ENCODE data around the gene TMEM203.

The TMEM203 gene

DNA sequence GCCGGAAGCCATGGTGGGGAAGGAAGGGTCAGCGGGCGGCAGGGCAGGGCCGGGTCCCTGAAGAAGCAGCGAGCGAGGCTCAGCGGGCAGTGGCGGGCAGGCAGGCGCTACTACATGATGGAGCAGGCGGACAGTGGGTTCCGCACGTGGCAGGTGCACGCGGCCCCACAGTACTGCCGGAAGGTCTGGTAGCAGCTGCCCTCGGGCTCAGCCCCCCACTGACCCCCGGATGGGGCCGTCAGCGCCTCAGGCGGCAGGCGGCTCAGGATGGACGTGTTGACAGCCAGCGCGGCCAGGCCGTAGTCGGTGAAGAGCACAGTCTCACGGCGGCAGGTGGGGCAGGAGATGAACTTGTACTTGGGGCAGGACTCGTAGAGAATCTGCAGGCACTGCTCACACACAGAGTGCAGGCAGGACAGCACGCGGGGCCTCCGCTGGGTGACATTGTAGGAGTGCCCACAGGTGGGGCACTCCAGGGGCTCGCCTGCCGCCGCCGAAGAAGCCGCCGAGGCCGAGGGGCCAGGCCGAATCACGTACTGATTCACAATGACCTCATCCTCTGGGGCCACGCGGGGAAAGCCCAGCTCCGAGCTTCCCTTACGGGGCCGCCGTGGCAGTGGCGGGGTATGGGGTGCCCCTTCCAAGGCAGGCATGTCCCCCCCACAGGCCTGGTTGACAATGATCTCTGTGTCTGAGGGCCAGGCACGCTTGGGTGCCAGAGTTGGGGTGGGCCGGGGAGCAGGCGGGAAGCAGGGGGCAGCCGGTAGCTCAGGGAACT, 15.1 kb upstream of the TMEM203 start:
- Histone ChIP-seq H2AFZ (ENCODE audit: low read depth, low read length) (no peak overlapping the region), H3K4me2 (ENCODE audit: low read length) (no peak overlapping the region), H4K20me1 (ENCODE audit: insufficient read depth, low read length) (no peaks in the 10 kb centered on the region), H3K27me3 (ENCODE audit: low read depth, low read length) (no peaks in the 10 kb centered on the region), H3K9me3 (ENCODE audit: insufficient read depth, low read length) (no peaks in the 10 kb centered on the region), H3K4me3 (ENCODE audit: low read length) (no peak overlapping the region), H3K4me1 (ENCODE audit: low read length) (peaks cover 10% of the 10 kb centered on the region; the same call in 1 of the 2 replicates), H3K36me3 (replicated peaks; ENCODE audit: low read depth, low read length) (no peaks in the 10 kb centered on the region), H3K27ac (ENCODE audit: low read length) (no peak overlapping the region), H3K9ac (ENCODE audit: low read length) (no peak overlapping the region), H3K79me2 (ENCODE audit: low read length) (no peaks in the 10 kb centered on the region)
- TF ChIP-seq, protein P1, sequence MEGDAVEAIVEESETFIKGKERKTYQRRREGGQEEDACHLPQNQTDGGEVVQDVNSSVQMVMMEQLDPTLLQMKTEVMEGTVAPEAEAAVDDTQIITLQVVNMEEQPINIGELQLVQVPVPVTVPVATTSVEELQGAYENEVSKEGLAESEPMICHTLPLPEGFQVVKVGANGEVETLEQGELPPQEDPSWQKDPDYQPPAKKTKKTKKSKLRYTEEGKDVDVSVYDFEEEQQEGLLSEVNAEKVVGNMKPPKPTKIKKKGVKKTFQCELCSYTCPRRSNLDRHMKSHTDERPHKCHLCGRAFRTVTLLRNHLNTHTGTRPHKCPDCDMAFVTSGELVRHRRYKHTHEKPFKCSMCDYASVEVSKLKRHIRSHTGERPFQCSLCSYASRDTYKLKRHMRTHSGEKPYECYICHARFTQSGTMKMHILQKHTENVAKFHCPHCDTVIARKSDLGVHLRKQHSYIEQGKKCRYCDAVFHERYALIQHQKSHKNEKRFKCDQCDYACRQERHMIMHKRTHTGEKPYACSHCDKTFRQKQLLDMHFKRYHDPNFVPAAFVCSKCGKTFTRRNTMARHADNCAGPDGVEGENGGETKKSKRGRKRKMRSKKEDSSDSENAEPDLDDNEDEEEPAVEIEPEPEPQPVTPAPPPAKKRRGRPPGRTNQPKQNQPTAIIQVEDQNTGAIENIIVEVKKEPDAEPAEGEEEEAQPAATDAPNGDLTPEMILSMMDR (IDR thresholded peaks at IDR 0.05; ENCODE audit: low read depth, low read length), result no peak
- TF ChIP-seq EZH2phosphoT487 (IDR thresholded peaks at IDR 0.05; ENCODE audit: low read depth), result no peak

DNA sequence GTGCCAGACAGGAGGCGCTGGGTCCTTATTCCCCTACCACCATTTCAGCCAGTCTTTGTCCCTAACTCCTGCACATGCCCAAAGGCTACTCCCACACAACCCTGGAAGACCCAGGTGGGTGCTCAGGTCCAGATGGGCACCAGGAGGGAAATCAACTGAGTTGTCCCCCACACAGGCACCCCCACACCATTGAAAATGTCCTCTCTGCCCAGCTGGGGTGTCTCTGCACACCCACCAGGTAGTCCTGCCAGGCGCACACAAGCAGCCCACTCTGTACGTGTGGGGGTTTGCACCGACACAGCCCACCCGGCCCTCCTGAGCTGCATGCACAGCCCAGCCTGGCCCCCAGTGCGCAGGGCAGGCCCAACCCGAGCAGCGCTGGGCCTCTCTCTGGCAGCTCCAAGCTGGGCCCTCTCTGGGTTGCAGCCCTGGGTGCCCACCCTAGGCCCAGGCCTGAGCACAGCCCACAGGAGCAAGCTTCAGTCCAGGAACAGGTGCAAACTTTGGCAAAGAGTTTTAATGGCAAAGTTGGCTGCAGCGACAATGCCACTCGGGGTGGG, 14.4 kb upstream of the TMEM203 start:
- Histone ChIP-seq H3K9me3 (ENCODE audit: insufficient read depth, low read length) (no peaks in the 10 kb centered on the region), H3K4me2 (ENCODE audit: low read length) (no peak overlapping the region), H2AFZ (ENCODE audit: low read depth, low read length) (no peak overlapping the region), H3K27ac (ENCODE audit: low read length) (no peak overlapping the region), H3K4me1 (ENCODE audit: low read length) (peaks cover 10% of the 10 kb centered on the region; the same call in 1 of the 2 replicates), H4K20me1 (ENCODE audit: insufficient read depth, low read length) (no peaks in the 10 kb centered on the region), H3K4me3 (ENCODE audit: low read length) (no peak overlapping the region), H3K36me3 (replicated peaks; ENCODE audit: low read depth, low read length) (no peaks in the 10 kb centered on the region), H3K9ac (ENCODE audit: low read length) (no peak overlapping the region), H3K79me2 (ENCODE audit: low read length) (no peaks in the 10 kb centered on the region), H3K27me3 (ENCODE audit: low read depth, low read length) (no peaks in the 10 kb centered on the region)
- TF ChIP-seq EZH2phosphoT487 (IDR thresholded peaks at IDR 0.05; ENCODE audit: low read depth), result no peak
- TF ChIP-seq, protein P1 (IDR thresholded peaks at IDR 0.05; ENCODE audit: low read depth, low read length), result no peak

DNA sequence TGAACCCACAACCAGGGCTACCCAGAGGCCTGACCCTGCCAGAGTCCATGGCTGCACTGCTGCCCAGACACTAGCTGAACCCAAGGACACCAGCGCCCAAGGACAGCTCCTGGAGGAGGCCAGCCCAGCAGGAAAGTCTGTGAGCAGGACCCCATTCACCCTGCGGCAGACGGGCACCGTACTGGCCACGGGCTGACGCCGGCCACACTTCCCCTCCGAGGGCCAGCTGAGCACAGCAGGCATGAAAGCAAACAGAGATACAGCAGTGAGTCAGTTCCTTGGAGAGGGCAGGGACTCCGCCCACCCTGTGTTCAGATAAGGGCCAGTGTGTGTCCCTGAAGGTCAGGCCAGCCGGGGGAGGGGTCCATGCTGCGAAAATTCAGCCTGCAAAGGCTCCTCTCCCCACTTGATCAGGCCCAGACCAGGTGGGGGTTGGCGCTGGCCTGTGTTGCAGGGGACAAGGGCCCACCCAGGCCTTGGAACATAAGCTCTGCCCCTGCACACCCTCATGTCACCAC, 13.4 kb upstream of the TMEM203 start:
- no peaks in the 10 kb centered on the region for H3K27me3 ChIP-seq (ENCODE audit: low read depth, low read length)
- H3K4me2 ChIP-seq (ENCODE audit: low read length), result no peak overlapping the region
- H4K20me1 ChIP-seq (ENCODE audit: insufficient read depth, low read length), result no peaks in the 10 kb centered on the region
- H3K27ac ChIP-seq (ENCODE audit: low read length), result no peak overlapping the region
- H2AFZ ChIP-seq (ENCODE audit: low read depth, low read length), result no peak overlapping the region
- H3K9me3 ChIP-seq (ENCODE audit: insufficient read depth, low read length), result no peaks in the 10 kb centered on the region
- no peaks in the 10 kb centered on the region for H3K79me2 ChIP-seq (ENCODE audit: low read length)
- no peak overlapping the region for H3K4me3 ChIP-seq (ENCODE audit: low read length)
- no peaks in the 10 kb centered on the region for H3K36me3 ChIP-seq (replicated peaks; ENCODE audit: low read depth, low read length)
- H3K4me1 ChIP-seq (ENCODE audit: low read length), result peaks cover 3% of the 10 kb centered on the region; the same call in 1 of the 2 replicates
- TF ChIP-seq EZH2phosphoT487 (IDR thresholded peaks at IDR 0.05; ENCODE audit: low read depth), result no peak
- TF ChIP-seq, protein P1 (IDR thresholded peaks at IDR 0.05; ENCODE audit: low read depth, low read length), result no peak
- no peak overlapping the region for H3K9ac ChIP-seq (ENCODE audit: low read length)

DNA sequence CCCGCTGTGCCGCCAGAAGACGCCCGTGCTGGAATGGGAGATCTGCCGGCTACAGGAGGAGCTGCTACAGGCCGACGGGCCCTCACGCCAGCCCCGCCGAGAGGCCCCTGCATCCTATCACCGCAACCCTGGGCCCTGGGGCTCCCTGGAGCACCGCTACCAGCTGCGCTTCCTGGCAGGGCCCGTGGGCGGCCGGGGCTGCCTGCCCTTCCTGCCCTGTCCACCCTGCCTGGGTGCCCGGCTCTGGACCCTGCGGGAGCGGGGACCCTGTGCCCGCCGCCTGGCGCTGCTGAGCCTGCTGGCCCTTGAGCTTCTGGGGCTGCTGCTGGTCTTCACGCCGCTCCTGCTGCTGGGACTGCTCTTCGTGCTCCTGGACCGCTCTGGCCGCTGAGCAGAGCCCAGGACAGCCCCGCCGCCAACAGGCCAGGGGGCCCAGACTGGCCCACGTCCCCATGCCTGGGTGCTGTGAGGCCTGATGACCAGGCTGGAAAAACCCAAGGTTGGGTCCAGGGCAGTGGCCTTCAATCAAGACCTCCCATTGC, 12.8 kb upstream of the TMEM203 start:
- no peaks in the 10 kb centered on the region for H3K27me3 ChIP-seq (ENCODE audit: low read depth, low read length)
- H3K4me3 ChIP-seq (ENCODE audit: low read length), result no peak overlapping the region
- H2AFZ ChIP-seq (ENCODE audit: low read depth, low read length), result no peak overlapping the region
- H3K9ac ChIP-seq (ENCODE audit: low read length), result no peak overlapping the region
- H3K4me1 ChIP-seq (ENCODE audit: low read length), result peaks cover 3% of the 10 kb centered on the region; the same call in 1 of the 2 replicates
- H3K4me2 ChIP-seq (ENCODE audit: low read length), result no peak overlapping the region
- no peak for TF ChIP-seq EZH2phosphoT487 (IDR thresholded peaks at IDR 0.05; ENCODE audit: low read depth)
- TF ChIP-seq, protein P1 (IDR thresholded peaks at IDR 0.05; ENCODE audit: low read depth, low read length), result no peak
- no peaks in the 10 kb centered on the region for H3K79me2 ChIP-seq (ENCODE audit: low read length)
- no peak overlapping the region for H3K27ac ChIP-seq (ENCODE audit: low read length)
- no peaks in the 10 kb centered on the region for H3K9me3 ChIP-seq (ENCODE audit: insufficient read depth, low read length)
- H4K20me1 ChIP-seq (ENCODE audit: insufficient read depth, low read length), result no peaks in the 10 kb centered on the region
- H3K36me3 ChIP-seq (replicated peaks; ENCODE audit: low read depth, low read length), result no peaks in the 10 kb centered on the region

Measured in OCI-LY3 (cell line).